Measurements from ENCODE around the gene SPAG6. TPM values are rescaled to one million over a fixed set of nuclear protein-coding genes. Genes with fewer than 3 reads are reported as not detected.

Gene SPAG6
- polyA plus RNA-seq, 3 donors = 0.11 to 0.13 TPM; not detected in 1

DNA sequence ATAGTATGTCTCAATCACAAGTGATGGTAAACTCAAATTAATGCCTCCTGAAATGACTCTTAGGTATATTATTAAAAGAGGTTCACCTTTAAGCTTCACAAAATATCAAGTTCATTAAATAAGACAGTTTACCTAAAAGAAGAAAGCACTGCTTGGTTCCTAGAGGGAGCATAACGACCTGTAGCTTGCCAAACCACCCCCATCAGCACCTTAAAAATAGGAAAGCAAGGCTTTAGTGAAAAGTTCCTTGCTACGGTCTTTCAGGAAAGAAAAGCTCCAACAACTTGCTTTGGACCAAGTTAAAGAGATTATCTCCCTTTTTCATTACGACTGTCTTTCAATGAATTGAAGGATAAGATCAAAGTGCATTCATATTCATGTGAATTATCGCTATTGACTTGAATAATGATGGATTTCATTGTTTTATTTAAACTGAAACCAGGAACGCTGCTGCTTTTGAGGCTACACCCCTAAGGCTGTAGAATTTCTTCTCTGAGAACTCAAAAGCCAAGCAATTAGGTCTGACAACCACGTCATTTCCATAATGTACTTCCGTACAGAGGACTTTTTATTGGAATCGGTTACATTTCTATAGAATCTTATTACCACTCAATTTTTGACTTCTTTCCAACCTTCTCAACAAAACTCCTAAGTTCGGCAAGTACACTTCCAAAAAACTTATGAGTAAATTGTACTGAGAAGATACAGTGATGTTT is 7.0 kb upstream of the SPAG6 start:
- peak overlapping the region in 1 of 2 donors; percentile 94 for H3K4me3 Mint-ChIP-seq
- H3K4me1 ChIP-seq (ENCODE audit: control insufficient read depth in 1 of 2, insufficient read depth in 2 of 2, low read length in 2 of 2) = peaks cover 47 to 55% of the 10 kb centered on the region in 2 donors
- intact Hi-C loops (cut with micrococcal nuclease) = no loop called here

DNA sequence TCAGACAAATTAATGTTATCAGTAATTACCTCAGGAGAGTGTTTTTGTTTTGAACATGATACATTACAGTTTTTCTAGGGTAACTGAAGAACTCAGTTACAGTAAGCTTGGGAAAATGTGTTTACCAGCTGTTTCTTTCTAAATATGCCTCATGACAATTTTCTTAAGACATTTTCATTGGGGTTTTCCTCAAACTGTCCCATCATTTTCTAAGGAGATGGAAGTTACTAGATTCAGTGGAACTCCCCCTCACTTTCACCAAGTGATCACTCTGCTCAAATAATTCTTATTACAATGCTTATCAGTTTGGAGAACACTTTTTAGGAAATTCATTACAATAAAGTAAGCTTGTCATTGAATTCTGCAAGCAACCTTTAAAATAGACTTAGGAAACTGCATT is 6.4 kb upstream of the SPAG6 start:
- H3K36me3 ChIP-seq (replicated peaks in 1 of 2; ENCODE audit: control insufficient read depth in 1 of 2, insufficient read depth in 2 of 2, low read length in 2 of 2) = no peaks in the 10 kb centered on the region
- Mint-ChIP-seq H3K27me3 (ENCODE audit: low read depth in 3 of 3) (peaks cover 80 to 93% (median 84%) of the 10 kb centered on the region in 3 donors), H3K36me3 (peaks cover 2 to 11% of the 10 kb centered on the region in 2 donors), H3K9me3 (peaks cover 0 to 34% (median 22%) of the 10 kb centered on the region in 7 donors), H3K4me1 (peaks cover 42% of the 10 kb centered on the region), H3K27ac (no peak overlapping the region), H3K4me3 (peak overlapping the region in 1 of 2 donors; percentile 94)
- peaks cover 9 to 38% of the 10 kb centered on the region in 2 donors for H3K9me3 ChIP-seq (replicated peaks in 1 of 2; ENCODE audit: control insufficient read depth in 1 of 2, insufficient read depth in 1 of 2, low read length in 2 of 2)
- no peak overlapping the region for H2AFZ ChIP-seq (ENCODE audit: insufficient read depth, low read depth, low read length, poor library complexity, severe bottlenecking)
- H3K9ac ChIP-seq (ENCODE audit: insufficient read depth, low read length, poor library complexity, severe bottlenecking) = no peak overlapping the region
- no peak overlapping the region for H3K27ac ChIP-seq (ENCODE audit: low read depth in 1 of 2, low read length in 2 of 2)
- peaks cover 41 to 49% of the 10 kb centered on the region in 2 donors for H3K4me1 ChIP-seq (ENCODE audit: control insufficient read depth in 1 of 2, insufficient read depth in 2 of 2, low read length in 2 of 2)
- no peak overlapping the region for H3K4me2 ChIP-seq (replicated peaks; ENCODE audit: extremely low read depth, low read length, poor library complexity, severe bottlenecking)
- no peak overlapping the region for H3K4me3 ChIP-seq (replicated peaks in 1 of 3; ENCODE audit: low read depth in 2 of 3, low read length in 3 of 3)
- intact Hi-C loops (cut with micrococcal nuclease) = no loop called here
- no peaks in the 10 kb centered on the region for H4K20me1 ChIP-seq (ENCODE audit: insufficient read depth, low read length)
- DNase-seq = peak in 1 of 3 donors; percentile 34
- TF ChIP-seq, protein P1, sequence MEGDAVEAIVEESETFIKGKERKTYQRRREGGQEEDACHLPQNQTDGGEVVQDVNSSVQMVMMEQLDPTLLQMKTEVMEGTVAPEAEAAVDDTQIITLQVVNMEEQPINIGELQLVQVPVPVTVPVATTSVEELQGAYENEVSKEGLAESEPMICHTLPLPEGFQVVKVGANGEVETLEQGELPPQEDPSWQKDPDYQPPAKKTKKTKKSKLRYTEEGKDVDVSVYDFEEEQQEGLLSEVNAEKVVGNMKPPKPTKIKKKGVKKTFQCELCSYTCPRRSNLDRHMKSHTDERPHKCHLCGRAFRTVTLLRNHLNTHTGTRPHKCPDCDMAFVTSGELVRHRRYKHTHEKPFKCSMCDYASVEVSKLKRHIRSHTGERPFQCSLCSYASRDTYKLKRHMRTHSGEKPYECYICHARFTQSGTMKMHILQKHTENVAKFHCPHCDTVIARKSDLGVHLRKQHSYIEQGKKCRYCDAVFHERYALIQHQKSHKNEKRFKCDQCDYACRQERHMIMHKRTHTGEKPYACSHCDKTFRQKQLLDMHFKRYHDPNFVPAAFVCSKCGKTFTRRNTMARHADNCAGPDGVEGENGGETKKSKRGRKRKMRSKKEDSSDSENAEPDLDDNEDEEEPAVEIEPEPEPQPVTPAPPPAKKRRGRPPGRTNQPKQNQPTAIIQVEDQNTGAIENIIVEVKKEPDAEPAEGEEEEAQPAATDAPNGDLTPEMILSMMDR (IDR thresholded peaks at IDR 0.05) = no peak
- peaks cover 73 to 90% of the 10 kb centered on the region in 2 donors for H3K27me3 ChIP-seq (ENCODE audit: control insufficient read depth in 2 of 2, insufficient read depth in 2 of 2, low read length in 2 of 2)
- H3K79me2 ChIP-seq (ENCODE audit: insufficient read depth, low read length) = no peaks in the 10 kb centered on the region

More for the DNA sequence above, 7.0 kb upstream of the SPAG6 start:
- no peak overlapping the region for H3K9ac ChIP-seq (ENCODE audit: insufficient read depth, low read length, poor library complexity, severe bottlenecking)
- no peaks in the 10 kb centered on the region for H3K79me2 ChIP-seq (ENCODE audit: insufficient read depth, low read length)
- Mint-ChIP-seq H3K9me3 (peaks cover 0 to 37% (median 27%) of the 10 kb centered on the region in 7 donors), H3K36me3 (peaks cover 6 to 13% of the 10 kb centered on the region in 2 donors), H3K4me1 (peaks cover 45% of the 10 kb centered on the region), H3K27ac (no peak overlapping the region), H3K27me3 (ENCODE audit: low read depth in 3 of 3) (peaks cover 79 to 94% (median 84%) of the 10 kb centered on the region in 3 donors)
- peaks cover 10 to 40% of the 10 kb centered on the region in 2 donors for H3K9me3 ChIP-seq (replicated peaks in 1 of 2; ENCODE audit: control insufficient read depth in 1 of 2, insufficient read depth in 1 of 2, low read length in 2 of 2)
- no peaks in the 10 kb centered on the region for H3K36me3 ChIP-seq (replicated peaks in 1 of 2; ENCODE audit: control insufficient read depth in 1 of 2, insufficient read depth in 2 of 2, low read length in 2 of 2)
- H2AFZ ChIP-seq (ENCODE audit: insufficient read depth, low read depth, low read length, poor library complexity, severe bottlenecking) = no peak overlapping the region
- TF ChIP-seq, protein P1 (IDR thresholded peaks at IDR 0.05) = no peak
- no peak overlapping the region for H3K4me2 ChIP-seq (replicated peaks; ENCODE audit: extremely low read depth, low read length, poor library complexity, severe bottlenecking)
- H3K27ac ChIP-seq (ENCODE audit: low read depth in 1 of 2, low read length in 2 of 2) = no peak overlapping the region
- H3K27me3 ChIP-seq (ENCODE audit: control insufficient read depth in 2 of 2, insufficient read depth in 2 of 2, low read length in 2 of 2) = peaks cover 71 to 90% of the 10 kb centered on the region in 2 donors
- no CpG with 5 or more reads among the region's 9 CpGs for WGBS (ENCODE audit: insufficient coverage)
- DNase-seq = peak in 1 of 3 donors; percentile 19
- H3K4me3 ChIP-seq (replicated peaks in 1 of 3; ENCODE audit: low read depth in 2 of 3, low read length in 3 of 3) = peak overlapping the region in 1 of 3 experiments; percentile 2
- no peaks in the 10 kb centered on the region for H4K20me1 ChIP-seq (ENCODE audit: insufficient read depth, low read length)

Data from CD14-positive monocyte (primary cell).